GM12891 (cell line): ENCODE measurements around the gene ZCCHC24.

Source experiments
- PAX5 ChIP-seq: IDR thresholded peaks from 2 replicates; pipeline ENCODE4 v1.6.1; 2011; ENCODE audit warnings: low read length, moderate library complexity, mild to moderate bottlenecking; ENCODE audit not compliant: insufficient read depth, severe bottlenecking
- POLR2A ChIP-seq: IDR thresholded peaks from 2 replicates; pipeline ENCODE4 v1.6.1; 2011; ENCODE audit warnings: low read depth, low read length, control low read depth
- POLR2AphosphoS5 ChIP-seq: IDR thresholded peaks from 2 replicates; pipeline ENCODE4 v1.6.1; 2011; ENCODE audit warnings: low read depth, low read length, control low read depth
- POU2F2 ChIP-seq: IDR thresholded peaks from 2 replicates; pipeline ENCODE4 v1.6.1; 2011; ENCODE audit warnings: low read depth, mild to moderate bottlenecking, control low read depth, low read length, moderate library complexity
- SPI1 ChIP-seq: IDR thresholded peaks from 2 replicates; pipeline ENCODE4 v1.6.1; 2011; ENCODE audit warnings: low read depth, low read length, control low read depth
- TAF1 ChIP-seq: IDR thresholded peaks from 2 replicates; pipeline ENCODE4 v1.6.1; 2011; ENCODE audit warnings: low read depth, low read length, control low read depth

DNA sequence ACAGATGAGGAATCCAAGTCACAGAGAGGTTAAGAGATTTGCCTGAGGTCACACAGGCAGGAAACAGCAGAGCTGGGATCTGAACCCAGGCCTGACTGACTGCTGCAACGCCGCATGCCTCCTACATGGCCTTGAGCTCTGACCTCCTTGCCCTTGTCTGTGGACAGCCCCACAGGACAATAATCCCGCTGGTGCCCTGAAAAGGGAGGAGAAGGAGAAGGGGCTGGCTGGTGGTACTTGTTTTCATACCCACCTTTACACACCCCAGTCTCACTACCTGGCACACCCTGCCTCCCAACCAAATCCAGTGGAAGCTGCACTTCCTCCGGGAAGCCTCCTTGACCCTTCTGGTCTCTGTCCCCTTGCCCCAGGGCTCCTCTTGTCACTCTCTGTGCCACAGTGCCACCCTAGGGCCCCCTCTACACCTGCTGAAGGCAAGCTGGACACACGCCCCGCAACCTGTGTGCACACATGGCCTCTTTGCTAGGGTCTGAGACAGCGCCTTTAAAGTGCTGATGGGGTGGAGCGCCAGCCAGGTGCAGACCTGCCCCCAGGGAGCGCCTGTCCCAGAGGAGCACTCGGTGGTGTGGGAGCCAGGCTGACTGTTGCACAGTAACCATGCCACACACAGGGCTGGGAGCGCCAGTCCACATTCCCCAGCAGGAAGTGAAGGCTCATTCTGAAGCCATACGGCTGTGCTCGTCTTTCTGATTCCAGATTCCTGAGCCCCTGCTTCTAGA is 38.6 kb downstream of the ZCCHC24 start:
- TF ChIP-seq POLR2A (no peak), POLR2AphosphoS5 (no peak), TAF1 (no peak), SPI1 (no peak), POU2F2 (no peak), PAX5 (no peak)
